GM12878 (cell line): ENCODE data around the gene OGFR. TPM values are rescaled to one million over a fixed set of nuclear protein-coding genes. Genes with fewer than 3 reads are reported as not detected.

Source experiments
- ATAC-seq: fragments of 200-7000 bp; cut with Tn5 transposase; 3 replicates; pipeline ENCODE4 v1.9.1; 2020; ENCODE audit warnings: mild to moderate bottlenecking, moderate library complexity
- BruUV-seq: library from RNA; stranded (reverse); fragments of 400-500 nt; replicated peaks from 2 replicates; lab custom pipeline; 2021; lab: Mats Ljungman, UMichigan
- CTCF ChIA-PET: fragments of 300-600 bp; sonication (Branson Sonifier 250); formaldehyde crosslinking; extraction: SDS; loops from one replicate; lab custom pipeline; 2021; ENCODE audit warnings: inconsistent platforms; lab: Yijun Ruan, JAX
- POLR2A ChIA-PET: fragments of 350-600 bp; formaldehyde crosslinking; extraction: SDS; loops from one replicate; lab custom pipeline; 2021; ENCODE audit warnings: inconsistent platforms; lab: Charles Lee
- RAD21 ChIA-PET: fragments of 300-600 bp; sonication (Branson Sonifier 250); formaldehyde crosslinking; loops from one replicate; lab custom pipeline; 2023; ENCODE audit warnings: antibody characterized with exemption; ENCODE audit not compliant: unreplicated experiment; lab: Charles Lee
- SMC1A ChIA-PET: fragments of 300-600 bp; sonication (Branson Sonifier 250); formaldehyde crosslinking; loops from one replicate; lab custom pipeline; 2023; ENCODE audit not compliant: unreplicated experiment, uncharacterized antibody; lab: Charles Lee
- DNase-seq: peaks from one replicate; pipeline ENCODE4 v3.0.0-alpha.2; 2011; ENCODE audit warnings: low read depth, low spot score
- FAIRE-seq: peaks from 3 replicates; lab custom pipeline; 2011; peaks lifted over from hg19 to GRCh38; lab: Jason Lieb, UNC
- H2AFZ ChIP-seq: 2 replicates; pipeline ENCODE4 v1.6.0; 2011; ENCODE audit warnings: low read depth, low read length, control low read depth; ENCODE audit not compliant: control insufficient read depth
- H3K27ac ChIP-seq: 2 replicates; pipeline ENCODE4 v1.5.1; 2011; ENCODE audit warnings: control low read depth; ENCODE audit not compliant: control insufficient read depth, insufficient read depth
- H3K27me3 ChIP-seq, 2 experiments: replicated peaks in 1 of 2; 2 replicates each; pipeline versions ENCODE4 v1.6.0 to v1.6.1; 2011; ENCODE audit warnings: low read length in 1 of 2; ENCODE audit not compliant: control insufficient read depth in 2 of 2, insufficient read depth in 2 of 2
- H3K36me3 ChIP-seq, 2 experiments: 2 replicates each; pipeline ENCODE4 v1.5.1; 2011; ENCODE audit warnings: low read length in 1 of 2; ENCODE audit not compliant: control insufficient read depth in 2 of 2, insufficient read depth in 2 of 2
- H3K4me1 ChIP-seq: 2 replicates; pipeline ENCODE4 v1.6.1; 2011; ENCODE audit warnings: mild to moderate bottlenecking, low read length, moderate library complexity, mixed read lengths; ENCODE audit not compliant: control insufficient read depth, insufficient read depth
- H3K4me2 ChIP-seq: 2 replicates; pipeline ENCODE4 v1.6.0; 2011; ENCODE audit warnings: control low read depth; ENCODE audit not compliant: control insufficient read depth, insufficient read depth
- H3K4me3 ChIP-seq: fragments of 200-600 bp; sonication (generic); 2 replicates; pipeline ENCODE4 v1.5.1; 2016
- H3K79me2 ChIP-seq: 2 replicates; pipeline ENCODE4 v1.6.0; 2011; ENCODE audit warnings: low read length; ENCODE audit not compliant: control insufficient read depth, insufficient read depth
- H3K9ac ChIP-seq: 2 replicates; pipeline ENCODE4 v1.8.0; 2011; ENCODE audit warnings: low read length, control low read depth, mixed read lengths; ENCODE audit not compliant: control insufficient read depth, insufficient read depth
- H3K9me3 ChIP-seq: replicated peaks from 3 replicates; pipeline ENCODE4 v1.5.1; 2011; ENCODE audit warnings: mild to moderate bottlenecking, low read length; ENCODE audit not compliant: control insufficient read depth, insufficient read depth
- H4K20me1 ChIP-seq: 2 replicates; pipeline ENCODE4 v1.6.0; 2011; ENCODE audit not compliant: control insufficient read depth, insufficient read depth
- EZH2 ChIP-seq: IDR thresholded peaks from 2 replicates; pipeline ENCODE4 v1.6.1; 2012; ENCODE audit warnings: low read depth, mild to moderate bottlenecking, control low read depth, inconsistent platforms, low read length, borderline replicate concordance; ENCODE audit not compliant: control insufficient read depth
- HCFC1 ChIP-seq: fragments of 150-350 bp; IDR thresholded peaks from 2 replicates; pipeline ENCODE4 v1.6.1; 2014; ENCODE audit warnings: low read length
- MTA3 ChIP-seq: IDR thresholded peaks from 2 replicates; pipeline ENCODE4 v1.6.1; 2012; ENCODE audit warnings: low read length, inconsistent platforms, borderline replicate concordance
- STAT3 ChIP-seq: IDR thresholded peaks from 2 replicates; pipeline ENCODE4 v1.6.1; 2011; ENCODE audit warnings: low read depth, low read length, improper control_type of control experiment
- WGBS: methylation state at CpG from one replicate; pipeline ENCODE4 v1.1.6; 2016; ENCODE audit warnings: low lambda C conversion rate; ENCODE audit not compliant: insufficient replicate concordance, insufficient coverage; ENCODE audit errors: missing lambda C conversion rate; 5-methylcytosine and 5-hydroxymethylcytosine counted together
- in situ Hi-C: fragments of 300-500 bp; cut with MboI; formaldehyde crosslinking; loops from 9 replicates; pipeline ENCODE4 v1.14.3; 2018; ENCODE audit warnings: mixed read lengths
- intact Hi-C: fragments of 100-400 bp; cut with micrococcal nuclease; formaldehyde crosslinking; loops from one replicate; pipeline ENCODE4 v1.14.2; 2022; ENCODE audit not compliant: unreplicated experiment
- polyA plus RNA-seq, 11 experiments: library from polyadenylated mRNA; depleted of rRNA in 4 of 11; unstranded in 6 of 11; stranded (reverse) in 5 of 11; fragments of >200 nt; fragmentation: Nextera tagmentation in 4 of 11; fragmentation: Illumina TruSeq in 1 of 11; extraction: Ambion mirVana in 4 of 11; extraction: Trizol in 1 of 11; gene quantifications; 1 replicate in 1 of 11; 2 replicates in 10 of 11; pipeline versions ENCODE4 v1.2.1 to v1.2.3, GENCODE V29; 2011 to 2016; ENCODE audit warnings: inconsistent platforms in 2 of 11, missing spikeins in 2 of 11, low read depth in 1 of 11
- total RNA-seq, 4 experiments: library from RNA; depleted of rRNA in 3 of 4; stranded (reverse); fragments of >200 nt in 3 of 4; fragmentation: Illumina TruSeq in 1 of 4; extraction: Trizol in 1 of 4; gene quantifications; 2 replicates each; pipeline versions ENCODE4 v1.2.1 to v1.2.3, GENCODE V29; 2013 to 2021
- TF ChIP-seq, protein P1 (sequence below): fragments of 450-650 bp; IDR thresholded peaks from 2 replicates; pipeline ENCODE4 v1.6.1; 2016; ENCODE audit warnings: mild to moderate bottlenecking
- TF ChIP-seq, protein P2 (sequence below): IDR thresholded peaks from 2 replicates; pipeline ENCODE4 v1.6.1; 2012; ENCODE audit warnings: low read depth, low read length, improper control_type of control experiment
- TF ChIP-seq, protein P3 (sequence below): fragments of 450-650 bp; IDR thresholded peaks from 2 replicates; pipeline ENCODE4 v1.6.1; 2016; ENCODE audit warnings: mild to moderate bottlenecking, moderate library complexity, borderline replicate concordance

OGFR gene
- total and polyA plus RNA-seq, 10 of the 15 experiments (the other 5 are each of a cell fraction or from before 2014, with no cell fraction given): 0.72 to 62.1 (median 27.3) TPM

DNA sequence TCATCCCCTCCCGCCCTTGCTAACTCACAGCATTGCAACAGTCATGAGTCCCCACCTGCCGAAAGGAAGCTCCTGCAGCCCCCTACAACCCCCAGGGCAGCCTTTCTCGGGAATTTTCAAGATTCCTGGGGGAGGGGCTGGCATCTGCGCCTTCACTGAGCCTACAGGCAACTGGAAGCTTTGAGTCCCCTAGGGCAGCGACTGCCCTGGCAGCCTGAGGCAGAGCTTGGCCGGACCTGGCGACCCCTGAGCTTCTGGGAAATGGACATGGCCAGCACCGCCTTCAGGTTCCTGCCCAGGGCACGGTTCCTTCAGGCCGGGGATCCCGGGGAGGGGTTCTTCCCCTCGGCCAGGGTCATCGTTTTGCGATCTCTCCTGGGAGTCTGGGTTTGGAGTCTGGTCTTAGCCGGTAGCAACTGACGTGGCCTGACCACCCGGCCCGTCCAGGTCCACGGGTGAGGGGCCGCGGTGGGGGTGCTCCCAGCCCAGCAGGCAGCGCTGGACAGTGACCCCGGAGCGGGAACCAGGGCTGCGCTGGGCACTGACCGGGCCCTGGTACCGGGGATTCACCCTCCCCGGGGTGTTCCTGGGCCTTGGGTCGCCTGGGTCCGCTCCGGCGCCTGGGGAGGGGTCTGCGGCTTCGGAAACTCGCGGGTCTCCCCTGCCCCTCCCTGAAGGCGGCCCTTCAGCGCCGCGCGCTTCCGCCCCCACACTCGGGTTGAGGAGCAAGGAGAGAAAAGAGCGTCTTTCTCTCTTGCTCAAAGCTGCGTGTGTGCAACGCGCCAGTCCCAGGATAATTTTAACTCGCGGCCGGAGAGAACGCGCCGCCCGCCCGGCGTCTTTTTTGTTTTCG is 11.6 kb downstream of the OGFR start:
- CTCF ChIA-PET: no interaction called here
- SMC1A ChIA-PET: no interaction called here
- H3K9ac ChIP-seq: no peak overlapping the region
- BruUV-seq: no TSS peak
- no peaks in the 10 kb centered on the region for H3K9me3 ChIP-seq
- in situ Hi-C loops (no loop called here), intact Hi-C loops (no loop called here)
- H2AFZ ChIP-seq: no peak overlapping the region
- no peak overlapping the region for H3K27ac ChIP-seq
- ATAC-seq: no peak
- no peaks in the 10 kb centered on the region for H3K79me2 ChIP-seq
- peaks cover 6 to 8% of the 10 kb centered on the region in 2 experiments; a peak in 3 of 4 replicates for H3K27me3 ChIP-seq
- peaks cover 0 to 13% of the 10 kb centered on the region in 2 experiments; a peak in 3 of 4 replicates for H3K36me3 ChIP-seq
- no peaks in the 10 kb centered on the region for H3K4me1 ChIP-seq
- POLR2A ChIA-PET: interaction anchor here (1.5 kb wide), 1 partner anchor 20 kb away, joined by 4 read pairs; the partner anchor contains the start of gene MRGBP
- RAD21 ChIA-PET: no interaction called here
- no peak overlapping the region for H3K4me3 ChIP-seq
- FAIRE-seq: no peak
- H3K4me2 ChIP-seq: no peak overlapping the region
- 7% methylated on average over 51 of the region's 57 CpGs for WGBS
- H4K20me1 ChIP-seq: no peaks in the 10 kb centered on the region
- no peak for DNase-seq
- TF ChIP-seq STAT3 (no peak), MTA3 (no peak), HCFC1 (no peak), EZH2 (0 out of 2 replicates have a peak, but pooled peaks have one; percentile 24)
- TF ChIP-seq, protein P1, sequence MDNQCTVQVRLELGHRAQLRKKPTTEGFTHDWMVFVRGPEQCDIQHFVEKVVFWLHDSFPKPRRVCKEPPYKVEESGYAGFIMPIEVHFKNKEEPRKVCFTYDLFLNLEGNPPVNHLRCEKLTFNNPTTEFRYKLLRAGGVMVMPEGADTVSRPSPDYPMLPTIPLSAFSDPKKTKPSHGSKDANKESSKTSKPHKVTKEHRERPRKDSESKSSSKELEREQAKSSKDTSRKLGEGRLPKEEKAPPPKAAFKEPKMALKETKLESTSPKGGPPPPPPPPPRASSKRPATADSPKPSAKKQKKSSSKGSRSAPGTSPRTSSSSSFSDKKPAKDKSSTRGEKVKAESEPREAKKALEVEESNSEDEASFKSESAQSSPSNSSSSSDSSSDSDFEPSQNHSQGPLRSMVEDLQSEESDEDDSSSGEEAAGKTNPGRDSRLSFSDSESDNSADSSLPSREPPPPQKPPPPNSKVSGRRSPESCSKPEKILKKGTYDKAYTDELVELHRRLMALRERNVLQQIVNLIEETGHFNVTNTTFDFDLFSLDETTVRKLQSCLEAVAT: no peak
- TF ChIP-seq, protein P2, sequence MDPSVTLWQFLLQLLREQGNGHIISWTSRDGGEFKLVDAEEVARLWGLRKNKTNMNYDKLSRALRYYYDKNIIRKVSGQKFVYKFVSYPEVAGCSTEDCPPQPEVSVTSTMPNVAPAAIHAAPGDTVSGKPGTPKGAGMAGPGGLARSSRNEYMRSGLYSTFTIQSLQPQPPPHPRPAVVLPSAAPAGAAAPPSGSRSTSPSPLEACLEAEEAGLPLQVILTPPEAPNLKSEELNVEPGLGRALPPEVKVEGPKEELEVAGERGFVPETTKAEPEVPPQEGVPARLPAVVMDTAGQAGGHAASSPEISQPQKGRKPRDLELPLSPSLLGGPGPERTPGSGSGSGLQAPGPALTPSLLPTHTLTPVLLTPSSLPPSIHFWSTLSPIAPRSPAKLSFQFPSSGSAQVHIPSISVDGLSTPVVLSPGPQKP: no peak
- TF ChIP-seq, protein P3, sequence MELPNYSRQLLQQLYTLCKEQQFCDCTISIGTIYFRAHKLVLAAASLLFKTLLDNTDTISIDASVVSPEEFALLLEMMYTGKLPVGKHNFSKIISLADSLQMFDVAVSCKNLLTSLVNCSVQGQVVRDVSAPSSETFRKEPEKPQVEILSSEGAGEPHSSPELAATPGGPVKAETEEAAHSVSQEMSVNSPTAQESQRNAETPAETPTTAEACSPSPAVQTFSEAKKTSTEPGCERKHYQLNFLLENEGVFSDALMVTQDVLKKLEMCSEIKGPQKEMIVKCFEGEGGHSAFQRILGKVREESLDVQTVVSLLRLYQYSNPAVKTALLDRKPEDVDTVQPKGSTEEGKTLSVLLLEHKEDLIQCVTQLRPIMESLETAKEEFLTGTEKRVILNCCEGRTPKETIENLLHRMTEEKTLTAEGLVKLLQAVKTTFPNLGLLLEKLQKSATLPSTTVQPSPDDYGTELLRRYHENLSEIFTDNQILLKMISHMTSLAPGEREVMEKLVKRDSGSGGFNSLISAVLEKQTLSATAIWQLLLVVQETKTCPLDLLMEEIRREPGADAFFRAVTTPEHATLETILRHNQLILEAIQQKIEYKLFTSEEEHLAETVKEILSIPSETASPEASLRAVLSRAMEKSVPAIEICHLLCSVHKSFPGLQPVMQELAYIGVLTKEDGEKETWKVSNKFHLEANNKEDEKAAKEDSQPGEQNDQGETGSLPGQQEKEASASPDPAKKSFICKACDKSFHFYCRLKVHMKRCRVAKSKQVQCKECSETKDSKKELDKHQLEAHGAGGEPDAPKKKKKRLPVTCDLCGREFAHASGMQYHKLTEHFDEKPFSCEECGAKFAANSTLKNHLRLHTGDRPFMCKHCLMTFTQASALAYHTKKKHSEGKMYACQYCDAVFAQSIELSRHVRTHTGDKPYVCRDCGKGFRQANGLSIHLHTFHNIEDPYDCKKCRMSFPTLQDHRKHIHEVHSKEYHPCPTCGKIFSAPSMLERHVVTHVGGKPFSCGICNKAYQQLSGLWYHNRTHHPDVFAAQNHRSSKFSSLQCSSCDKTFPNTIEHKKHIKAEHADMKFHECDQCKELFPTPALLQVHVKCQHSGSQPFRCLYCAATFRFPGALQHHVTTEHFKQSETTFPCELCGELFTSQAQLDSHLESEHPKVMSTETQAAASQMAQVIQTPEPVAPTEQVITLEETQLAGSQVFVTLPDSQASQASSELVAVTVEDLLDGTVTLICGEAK: no peak
